Erythroblast (primary cell): ENCODE measurements around the gene ELAC2.

Experiments used
- GATA1 ChIP-seq: IDR thresholded peaks from 2 replicates; pipeline ENCODE4 v1.6.1; 2011; ENCODE audit warnings: low read depth, mild to moderate bottlenecking, control low read depth, low read length, moderate library complexity
- POLR2A ChIP-seq: IDR thresholded peaks from 2 replicates; pipeline ENCODE4 v1.6.1; 2011; ENCODE audit warnings: mild to moderate bottlenecking, low read length

DNA sequence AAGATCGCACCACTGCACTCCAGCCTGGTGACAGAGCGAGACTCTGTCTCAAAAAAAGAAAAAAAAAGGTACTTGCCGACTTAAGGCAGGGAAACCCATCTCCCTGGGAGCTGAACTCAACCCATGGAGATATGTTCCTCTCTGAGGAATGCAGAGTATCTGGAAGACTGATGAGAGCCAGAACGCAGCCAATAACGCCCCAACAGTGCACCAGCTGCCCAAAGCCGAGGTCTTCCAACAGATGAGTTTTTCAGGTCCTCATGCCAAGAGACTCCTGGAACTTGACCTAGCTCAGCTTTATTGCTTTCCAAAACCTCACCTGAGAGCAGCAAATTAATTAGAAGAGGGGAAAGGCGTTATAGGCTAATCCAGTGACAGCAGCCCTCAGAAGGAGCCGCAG lies 9.4 kb downstream of the ELAC2 start:
- TF ChIP-seq POLR2A, result no peak
- TF ChIP-seq GATA1, result no peak
